ENCODE results near the gene SLC12A5.

Gene SLC12A5

DNA sequence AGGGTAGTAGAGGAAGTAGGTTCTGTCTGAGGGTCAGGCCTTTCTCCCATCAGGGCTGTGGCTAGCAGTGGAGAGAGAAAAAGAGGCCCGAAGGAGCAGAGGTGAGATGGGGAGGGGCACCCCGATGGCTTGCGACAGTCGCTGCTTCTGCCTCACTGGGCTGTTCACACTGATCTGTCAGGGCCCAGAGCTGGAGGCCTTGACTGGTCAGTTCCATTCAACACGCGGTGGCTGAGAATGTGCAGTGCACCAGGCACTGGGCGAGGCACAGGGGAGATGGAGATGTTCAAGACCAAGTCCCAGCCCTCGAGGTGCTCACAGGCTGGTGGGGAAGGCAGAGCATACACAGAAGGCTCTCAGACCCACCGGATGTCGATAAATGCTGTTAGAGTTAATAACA lies 21.4 kb downstream of the SLC12A5 start:
- Histone ChIP-seq H3K27ac (ENCODE audit: extremely low read depth, low read depth, low read length) (no peak overlapping the region), H3K4me3 (ENCODE audit: low read depth, low read length) (no peak overlapping the region), H3K4me1 (ENCODE audit: control insufficient read depth, insufficient read depth, low read length) (no peaks in the 10 kb centered on the region), H3K36me3 (ENCODE audit: control insufficient read depth in 2 of 2, insufficient read depth in 1 of 2, low read length in 2 of 2) (no peaks in the 10 kb centered on the region), H3K9me3 (ENCODE audit: control insufficient read depth, insufficient read depth, low read depth, low read length) (no peaks in the 10 kb centered on the region)
- ChIA-PET CTCF (interaction anchor here (2.2 kb wide), 1 partner anchor 37 kb away, joined by 8 read pairs; no protein-coding TSS in a partner anchor), POLR2A (no interaction called here)
- TF ChIP-seq YY1 (tag by site-specific recombination; IDR thresholded peaks at IDR 0.05) (no peak), KLF8 (tag by site-specific recombination; IDR thresholded peaks at IDR 0.05) (no peak), ZXDB (tag by site-specific recombination; IDR thresholded peaks at IDR 0.05) (no peak)

DNA sequence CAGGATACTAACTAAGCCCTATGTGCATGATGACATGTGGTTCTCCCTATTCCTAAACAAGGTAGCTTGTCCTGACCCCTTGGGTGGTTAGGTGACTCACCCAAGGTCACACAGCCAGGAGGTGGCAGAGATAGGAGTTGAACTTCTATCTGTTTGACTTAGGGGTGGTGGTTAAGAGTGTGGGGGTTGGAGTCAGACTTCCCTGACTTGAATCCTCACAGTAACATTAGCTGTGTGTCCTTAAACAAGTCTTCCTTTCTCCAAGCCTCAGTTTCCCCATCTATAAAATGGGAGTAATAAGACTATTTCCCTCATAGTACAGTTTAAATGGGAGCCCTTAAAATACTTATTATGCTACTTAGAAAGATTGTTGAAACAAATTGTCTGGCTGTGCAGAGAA lies 21.9 kb downstream of the SLC12A5 start:
- ChIA-PET POLR2A (no interaction called here), CTCF (interaction anchor here (2.2 kb wide), 1 partner anchor 37 kb away, joined by 8 read pairs; no protein-coding TSS in a partner anchor)
- no peaks in the 10 kb centered on the region for H3K36me3 ChIP-seq (ENCODE audit: control insufficient read depth in 2 of 2, insufficient read depth in 1 of 2, low read length in 2 of 2)
- TF ChIP-seq ZNF140 (tag by site-specific recombination; IDR thresholded peaks at IDR 0.05) (no peak), KLF9 (tag by site-specific recombination; IDR thresholded peaks at IDR 0.05; ENCODE audit: low read depth) (no peak), ZNF514 (tag by site-specific recombination; IDR thresholded peaks at IDR 0.05) (no peak), ZNF777 (tag by site-specific recombination; IDR thresholded peaks at IDR 0.05; ENCODE audit: borderline replicate concordance) (no peak), ZNF830 (tag by site-specific recombination; IDR thresholded peaks at IDR 0.05; ENCODE audit: low read depth) (no peak), ZBTB17 (tag by site-specific recombination; IDR thresholded peaks at IDR 0.05) (no peak), ZNF529 (tag by site-specific recombination; IDR thresholded peaks at IDR 0.05; ENCODE audit: insufficient replicate concordance) (no peak), ZNF354C (tag by site-specific recombination; IDR thresholded peaks at IDR 0.05; ENCODE audit: borderline replicate concordance, low read depth) (no peak)
- TF ChIP-seq, protein P1, sequence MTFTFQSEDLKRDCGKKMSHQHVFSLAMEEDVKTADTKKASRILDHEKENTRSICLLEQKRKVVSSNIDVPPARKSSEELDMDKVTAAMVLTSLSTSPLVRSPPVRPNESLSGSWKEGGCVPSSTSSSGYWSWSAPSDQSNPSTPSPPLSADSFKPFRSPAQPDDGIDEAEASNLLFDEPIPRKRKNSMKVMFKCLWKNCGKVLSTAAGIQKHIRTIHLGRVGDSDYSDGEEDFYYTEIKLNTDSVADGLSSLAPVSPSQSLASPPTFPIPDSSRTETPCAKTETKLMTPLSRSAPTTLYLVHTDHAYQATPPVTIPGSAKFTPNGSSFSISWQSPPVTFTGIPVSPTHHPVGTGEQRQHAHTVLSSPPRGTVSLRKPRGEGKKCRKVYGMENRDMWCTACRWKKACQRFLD (tag by site-specific recombination; IDR thresholded peaks at IDR 0.05), result no peak
- H3K4me3 ChIP-seq (ENCODE audit: low read depth, low read length), result no peak overlapping the region
- no peaks in the 10 kb centered on the region for H3K4me1 ChIP-seq (ENCODE audit: control insufficient read depth, insufficient read depth, low read length)
- no peak overlapping the region for H3K27ac ChIP-seq (ENCODE audit: extremely low read depth, low read depth, low read length)
- no peaks in the 10 kb centered on the region for H3K9me3 ChIP-seq (ENCODE audit: control insufficient read depth, insufficient read depth, low read depth, low read length)

GRCh38 chr20:46051556-46052308 lies 22.7 kb downstream of the SLC12A5 start:
- TF ChIP-seq ZIC2 (tag by site-specific recombination; IDR thresholded peaks at IDR 0.05), result peak; percentile 38
- 0 out of 2 replicates have a peak, but pooled peaks have one; percentile 34 for TF ChIP-seq ZBTB17 (tag by site-specific recombination; IDR thresholded peaks at IDR 0.05)
- TF ChIP-seq ZNF660 (tag by site-specific recombination; IDR thresholded peaks at IDR 0.05), result no peak
- ChIA-PET POLR2A (no interaction called here), CTCF (interaction anchor here (2.2 kb wide), 1 partner anchor 38 kb away, joined by 8 read pairs; no protein-coding TSS in a partner anchor)
- no peak overlapping the region for H3K4me3 ChIP-seq (ENCODE audit: low read depth, low read length)
- no peaks in the 10 kb centered on the region for H3K36me3 ChIP-seq (ENCODE audit: control insufficient read depth in 2 of 2, insufficient read depth in 1 of 2, low read length in 2 of 2)
- no peaks in the 10 kb centered on the region for H3K4me1 ChIP-seq (ENCODE audit: control insufficient read depth, insufficient read depth, low read length)
- H3K27ac ChIP-seq (ENCODE audit: extremely low read depth, low read depth, low read length), result no peak overlapping the region
- H3K9me3 ChIP-seq (ENCODE audit: control insufficient read depth, insufficient read depth, low read depth, low read length), result no peaks in the 10 kb centered on the region

GRCh38 chr20:46053416-46053815 lies 24.4 kb downstream of the SLC12A5 start:
- ChIA-PET CTCF (interaction anchor here (1.1 kb wide), 1 partner anchor 31 kb away, joined by 4 read pairs; no protein-coding TSS in a partner anchor), POLR2A (no interaction called here)
- Histone ChIP-seq H3K4me3 (ENCODE audit: low read depth, low read length) (no peak overlapping the region), H3K9me3 (ENCODE audit: control insufficient read depth, insufficient read depth, low read depth, low read length) (no peaks in the 10 kb centered on the region), H3K36me3 (ENCODE audit: control insufficient read depth in 2 of 2, insufficient read depth in 1 of 2, low read length in 2 of 2) (no peaks in the 10 kb centered on the region), H3K27ac (ENCODE audit: extremely low read depth, low read depth, low read length) (no peak overlapping the region), H3K4me1 (ENCODE audit: control insufficient read depth, insufficient read depth, low read length) (no peaks in the 10 kb centered on the region)
- TF ChIP-seq ZNF677 (tag by site-specific recombination; IDR thresholded peaks at IDR 0.05) (no peak), PRDM6 (tag by site-specific recombination; IDR thresholded peaks at IDR 0.05) (no peak), ZNF391 (tag by site-specific recombination; IDR thresholded peaks at IDR 0.05; ENCODE audit: borderline replicate concordance, low read depth) (no peak), GLI4 (tag by site-specific recombination; IDR thresholded peaks at IDR 0.05) (no peak), ZNF184 (tag by site-specific recombination; IDR thresholded peaks at IDR 0.05) (no peak), OSR2 (tag by site-specific recombination; IDR thresholded peaks at IDR 0.05) (no peak), ZNF747 (tag by site-specific recombination; IDR thresholded peaks at IDR 0.05) (no peak), MYNN (tag by site-specific recombination; IDR thresholded peaks at IDR 0.05; ENCODE audit: borderline replicate concordance) (no peak), ZSCAN16 (tag by site-specific recombination; IDR thresholded peaks at IDR 0.05) (no peak), IKZF3 (tag by site-specific recombination; IDR thresholded peaks at IDR 0.05) (no peak)
- TF ChIP-seq, protein P2, sequence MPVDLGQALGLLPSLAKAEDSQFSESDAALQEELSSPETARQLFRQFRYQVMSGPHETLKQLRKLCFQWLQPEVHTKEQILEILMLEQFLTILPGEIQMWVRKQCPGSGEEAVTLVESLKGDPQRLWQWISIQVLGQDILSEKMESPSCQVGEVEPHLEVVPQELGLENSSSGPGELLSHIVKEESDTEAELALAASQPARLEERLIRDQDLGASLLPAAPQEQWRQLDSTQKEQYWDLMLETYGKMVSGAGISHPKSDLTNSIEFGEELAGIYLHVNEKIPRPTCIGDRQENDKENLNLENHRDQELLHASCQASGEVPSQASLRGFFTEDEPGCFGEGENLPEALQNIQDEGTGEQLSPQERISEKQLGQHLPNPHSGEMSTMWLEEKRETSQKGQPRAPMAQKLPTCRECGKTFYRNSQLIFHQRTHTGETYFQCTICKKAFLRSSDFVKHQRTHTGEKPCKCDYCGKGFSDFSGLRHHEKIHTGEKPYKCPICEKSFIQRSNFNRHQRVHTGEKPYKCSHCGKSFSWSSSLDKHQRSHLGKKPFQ (tag by site-specific recombination; IDR thresholded peaks at IDR 0.05), result no peak
